ENCODE measurements around the gene TAMALIN.

GRCh38 chr12:52055731-52056711 lies 49.3 kb downstream of the TAMALIN start:
- TF ChIP-seq POLR2A (IDR thresholded peaks at IDR 0.05; ENCODE audit: low read length) (no peak), GATA1 (IDR thresholded peaks at IDR 0.05; ENCODE audit: low read depth, low read length) (no peak)
